Measurements from ENCODE around the gene ZNF831. TPM values are rescaled to one million over a fixed set of nuclear protein-coding genes. Genes with fewer than 3 reads are reported as not detected.

ZNF831 gene
- polyA plus RNA-seq, 1 of the 3 experiments (the other 2 are of a cell fraction), result not detected

DNA sequence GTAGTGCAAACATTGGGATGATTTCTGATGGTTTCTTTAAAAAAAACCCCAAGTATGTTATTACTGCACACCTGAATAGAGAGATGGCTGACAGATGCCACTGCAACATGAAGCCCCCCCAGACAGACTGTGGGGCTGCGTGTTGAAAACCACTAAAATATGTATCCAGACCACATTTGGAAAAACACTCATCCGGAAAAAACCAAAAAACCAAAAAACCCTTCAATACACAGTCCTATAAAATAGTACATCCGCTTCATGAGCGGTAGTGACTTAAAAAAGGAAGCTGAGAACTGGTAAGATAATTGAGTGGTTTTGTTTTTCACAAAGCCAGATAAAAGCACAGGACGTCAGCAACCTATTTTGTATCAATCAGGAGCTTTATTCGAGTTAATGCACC lies 89.7 kb downstream of the ZNF831 start (continued):
- TF ChIP-seq, protein P1, sequence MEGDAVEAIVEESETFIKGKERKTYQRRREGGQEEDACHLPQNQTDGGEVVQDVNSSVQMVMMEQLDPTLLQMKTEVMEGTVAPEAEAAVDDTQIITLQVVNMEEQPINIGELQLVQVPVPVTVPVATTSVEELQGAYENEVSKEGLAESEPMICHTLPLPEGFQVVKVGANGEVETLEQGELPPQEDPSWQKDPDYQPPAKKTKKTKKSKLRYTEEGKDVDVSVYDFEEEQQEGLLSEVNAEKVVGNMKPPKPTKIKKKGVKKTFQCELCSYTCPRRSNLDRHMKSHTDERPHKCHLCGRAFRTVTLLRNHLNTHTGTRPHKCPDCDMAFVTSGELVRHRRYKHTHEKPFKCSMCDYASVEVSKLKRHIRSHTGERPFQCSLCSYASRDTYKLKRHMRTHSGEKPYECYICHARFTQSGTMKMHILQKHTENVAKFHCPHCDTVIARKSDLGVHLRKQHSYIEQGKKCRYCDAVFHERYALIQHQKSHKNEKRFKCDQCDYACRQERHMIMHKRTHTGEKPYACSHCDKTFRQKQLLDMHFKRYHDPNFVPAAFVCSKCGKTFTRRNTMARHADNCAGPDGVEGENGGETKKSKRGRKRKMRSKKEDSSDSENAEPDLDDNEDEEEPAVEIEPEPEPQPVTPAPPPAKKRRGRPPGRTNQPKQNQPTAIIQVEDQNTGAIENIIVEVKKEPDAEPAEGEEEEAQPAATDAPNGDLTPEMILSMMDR (IDR thresholded peaks at IDR 0.05), result no peak
- TF ChIP-seq IRF3 (IDR thresholded peaks at IDR 0.05; ENCODE audit: low read depth, low read length), result no peak
- no peak for TF ChIP-seq EZH2phosphoT487 (IDR thresholded peaks at IDR 0.05; ENCODE audit: borderline replicate concordance, low read depth)
- TF ChIP-seq, protein P2, sequence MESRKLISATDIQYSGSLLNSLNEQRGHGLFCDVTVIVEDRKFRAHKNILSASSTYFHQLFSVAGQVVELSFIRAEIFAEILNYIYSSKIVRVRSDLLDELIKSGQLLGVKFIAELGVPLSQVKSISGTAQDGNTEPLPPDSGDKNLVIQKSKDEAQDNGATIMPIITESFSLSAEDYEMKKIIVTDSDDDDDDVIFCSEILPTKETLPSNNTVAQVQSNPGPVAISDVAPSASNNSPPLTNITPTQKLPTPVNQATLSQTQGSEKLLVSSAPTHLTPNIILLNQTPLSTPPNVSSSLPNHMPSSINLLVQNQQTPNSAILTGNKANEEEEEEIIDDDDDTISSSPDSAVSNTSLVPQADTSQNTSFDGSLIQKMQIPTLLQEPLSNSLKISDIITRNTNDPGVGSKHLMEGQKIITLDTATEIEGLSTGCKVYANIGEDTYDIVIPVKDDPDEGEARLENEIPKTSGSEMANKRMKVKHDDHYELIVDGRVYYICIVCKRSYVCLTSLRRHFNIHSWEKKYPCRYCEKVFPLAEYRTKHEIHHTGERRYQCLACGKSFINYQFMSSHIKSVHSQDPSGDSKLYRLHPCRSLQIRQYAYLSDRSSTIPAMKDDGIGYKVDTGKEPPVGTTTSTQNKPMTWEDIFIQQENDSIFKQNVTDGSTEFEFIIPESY (IDR thresholded peaks at IDR 0.05; ENCODE audit: borderline replicate concordance, low read depth), result no peak
- no peak for TF ChIP-seq TCF12 (IDR thresholded peaks at IDR 0.05)
- no peak for TF ChIP-seq RAD21 (IDR thresholded peaks at IDR 0.05; ENCODE audit: low read length)

DNA sequence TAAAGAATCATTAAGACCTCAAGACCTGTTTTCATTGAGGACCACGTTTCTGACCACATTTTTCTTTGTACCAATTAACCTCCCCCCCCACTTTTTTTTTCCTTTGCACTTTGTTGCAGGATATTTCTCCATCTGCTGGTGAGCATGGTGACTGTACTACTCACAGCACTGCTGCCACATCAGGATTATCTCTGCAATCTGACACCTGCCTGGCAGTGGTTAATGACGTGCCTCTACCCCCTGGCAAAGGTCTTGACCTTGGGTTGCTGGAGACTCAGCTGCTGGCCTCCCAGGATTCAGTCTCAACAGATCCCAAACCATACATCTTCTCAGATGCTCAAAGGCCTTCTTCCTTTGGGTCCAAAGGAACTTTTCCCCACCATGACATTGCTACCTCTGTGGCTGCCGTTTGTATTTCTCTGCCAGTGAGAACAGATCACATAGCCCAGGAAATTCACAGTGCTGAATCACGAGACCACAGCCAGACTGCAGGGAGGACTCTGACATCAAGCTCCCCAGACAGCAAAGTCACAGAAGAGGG lies 90.2 kb downstream of the ZNF831 start:
- H3K36me3 ChIP-seq (replicated peaks in 1 of 2; ENCODE audit: control insufficient read depth in 1 of 2, insufficient read depth in 2 of 2, low read length in 1 of 2), result no peaks in the 10 kb centered on the region
- H3K4me2 ChIP-seq, result no peak overlapping the region
- ChIA-PET POLR2A (no interaction called here), CTCF (interaction anchor here (0.7 to 3.6 kb wide), 7 partner anchors 15 to 389 kb away, joined by 3 to 11 read pairs (median 3); no protein-coding TSS in a partner anchor)
- no peaks in the 10 kb centered on the region for H4K20me1 ChIP-seq (ENCODE audit: insufficient read depth)
- no peaks in the 10 kb centered on the region for H3K9me3 ChIP-seq
- no peak overlapping the region for H3K27ac ChIP-seq (ENCODE audit: low read depth in 2 of 2, low read length in 1 of 2)
- H3K4me1 ChIP-seq (ENCODE audit: control insufficient read depth in 1 of 2, insufficient read depth in 2 of 2, low read depth in 1 of 2, low read length in 1 of 2), result peaks cover 0 to 6% of the 10 kb centered on the region in 2 experiments; a peak in 1 of 4 replicates
- WGBS (ENCODE audit: low lambda C conversion rate), result 32% methylated on average over 4 of the region's 4 CpGs
- H3K9ac ChIP-seq, result no peak overlapping the region
- DNase-seq, result peak; percentile 13
- H3K4me3 ChIP-seq (ENCODE audit: low read depth in 2 of 2, low read length in 1 of 2), result no peak overlapping the region
- no peaks in the 10 kb centered on the region for H3K79me2 ChIP-seq (ENCODE audit: insufficient read depth)
- no peak overlapping the region for H2AFZ ChIP-seq (ENCODE audit: low read depth)
- no peaks in the 10 kb centered on the region; the same call in 1 of the 2 replicates for H3K27me3 ChIP-seq (ENCODE audit: insufficient read depth)
- H3F3A ChIP-seq (replicated peaks; ENCODE audit: insufficient read depth), result no peaks in the 10 kb centered on the region
- TF ChIP-seq CHD2 (IDR thresholded peaks at IDR 0.05; ENCODE audit: low read length, partially characterized antibody) (no peak), PBX3 (IDR thresholded peaks at IDR 0.05) (0 out of 2 replicates have a peak, but pooled peaks have one; percentile 9), RAD21 (IDR thresholded peaks at IDR 0.05; ENCODE audit: low read length) (peak; percentile 18; the same call in 1 of the 2 replicates), GATA2 (CRISPR knock-in tag; IDR thresholded peaks at IDR 0.05) (no peak; the same call in 1 of the 2 replicates), EZH2phosphoT487 (IDR thresholded peaks at IDR 0.05; ENCODE audit: borderline replicate concordance, low read depth) (no peak), TCF12 (IDR thresholded peaks at IDR 0.05) (peak; percentile 35; the same call in 1 of the 2 replicates), MEF2A (IDR thresholded peaks at IDR 0.05; ENCODE audit: borderline replicate concordance, low read depth) (no peak)
- TF ChIP-seq, protein P3, sequence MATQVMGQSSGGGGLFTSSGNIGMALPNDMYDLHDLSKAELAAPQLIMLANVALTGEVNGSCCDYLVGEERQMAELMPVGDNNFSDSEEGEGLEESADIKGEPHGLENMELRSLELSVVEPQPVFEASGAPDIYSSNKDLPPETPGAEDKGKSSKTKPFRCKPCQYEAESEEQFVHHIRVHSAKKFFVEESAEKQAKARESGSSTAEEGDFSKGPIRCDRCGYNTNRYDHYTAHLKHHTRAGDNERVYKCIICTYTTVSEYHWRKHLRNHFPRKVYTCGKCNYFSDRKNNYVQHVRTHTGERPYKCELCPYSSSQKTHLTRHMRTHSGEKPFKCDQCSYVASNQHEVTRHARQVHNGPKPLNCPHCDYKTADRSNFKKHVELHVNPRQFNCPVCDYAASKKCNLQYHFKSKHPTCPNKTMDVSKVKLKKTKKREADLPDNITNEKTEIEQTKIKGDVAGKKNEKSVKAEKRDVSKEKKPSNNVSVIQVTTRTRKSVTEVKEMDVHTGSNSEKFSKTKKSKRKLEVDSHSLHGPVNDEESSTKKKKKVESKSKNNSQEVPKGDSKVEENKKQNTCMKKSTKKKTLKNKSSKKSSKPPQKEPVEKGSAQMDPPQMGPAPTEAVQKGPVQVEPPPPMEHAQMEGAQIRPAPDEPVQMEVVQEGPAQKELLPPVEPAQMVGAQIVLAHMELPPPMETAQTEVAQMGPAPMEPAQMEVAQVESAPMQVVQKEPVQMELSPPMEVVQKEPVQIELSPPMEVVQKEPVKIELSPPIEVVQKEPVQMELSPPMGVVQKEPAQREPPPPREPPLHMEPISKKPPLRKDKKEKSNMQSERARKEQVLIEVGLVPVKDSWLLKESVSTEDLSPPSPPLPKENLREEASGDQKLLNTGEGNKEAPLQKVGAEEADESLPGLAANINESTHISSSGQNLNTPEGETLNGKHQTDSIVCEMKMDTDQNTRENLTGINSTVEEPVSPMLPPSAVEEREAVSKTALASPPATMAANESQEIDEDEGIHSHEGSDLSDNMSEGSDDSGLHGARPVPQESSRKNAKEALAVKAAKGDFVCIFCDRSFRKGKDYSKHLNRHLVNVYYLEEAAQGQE (IDR thresholded peaks at IDR 0.05; ENCODE audit: low read depth, low read length), result no peak
- TF ChIP-seq, protein P4, sequence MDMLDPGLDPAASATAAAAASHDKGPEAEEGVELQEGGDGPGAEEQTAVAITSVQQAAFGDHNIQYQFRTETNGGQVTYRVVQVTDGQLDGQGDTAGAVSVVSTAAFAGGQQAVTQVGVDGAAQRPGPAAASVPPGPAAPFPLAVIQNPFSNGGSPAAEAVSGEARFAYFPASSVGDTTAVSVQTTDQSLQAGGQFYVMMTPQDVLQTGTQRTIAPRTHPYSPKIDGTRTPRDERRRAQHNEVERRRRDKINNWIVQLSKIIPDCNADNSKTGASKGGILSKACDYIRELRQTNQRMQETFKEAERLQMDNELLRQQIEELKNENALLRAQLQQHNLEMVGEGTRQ (IDR thresholded peaks at IDR 0.05; ENCODE audit: borderline replicate concordance, low read depth, low read length), result no peak
- H3K9me2 ChIP-seq, result no peaks in the 10 kb centered on the region
